Natural killer cell treated with Interleukin-12 subunit alpha and Interleukin-12 subunit beta and Interleukin-15 and Interleukin-18, amount 100 ng/mL, for 72 hours (primary cell): Measurements from ENCODE around the gene TUBD1. TPM values are rescaled to one million over a fixed set of nuclear protein-coding genes. Genes with fewer than 3 reads are reported as not detected.

ENCODE experiments used
- ATAC-seq, 2 donors: fragments of 150-1000 bp; cut with Tn5 transposase in 1 of 2; sonication (Bioruptor Pico), chemical (Tn5 transposase) in 1 of 2; 2 replicates each; pipeline ENCODE4 v1.10.0; 2021
- DNase-seq: peaks from one replicate; pipeline ENCODE4 v3.0.0; 2022; ENCODE audit warnings: low spot score
- H3K27ac Mint-ChIP-seq, 2 donors: 1 replicate in 1 of 2; 2 replicates in 1 of 2; pipeline ENCODE4 v1.8.0; 2022; ENCODE audit warnings: mixed read lengths in 2 of 2, mild to moderate bottlenecking in 1 of 2, moderate library complexity in 1 of 2
- H3K27me3 Mint-ChIP-seq, 2 donors: 1 replicate in 1 of 2; 2 replicates in 1 of 2; pipeline ENCODE4 v1.8.0; 2022; ENCODE audit warnings: mixed read lengths in 2 of 2
- H3K36me3 Mint-ChIP-seq: one replicate; pipeline ENCODE4 v1.8.0; 2022; ENCODE audit warnings: mixed read lengths
- H3K4me1 Mint-ChIP-seq, 2 donors: 1 replicate in 1 of 2; 2 replicates in 1 of 2; pipeline ENCODE4 v1.8.0; 2022; ENCODE audit warnings: low read depth in 2 of 2, mixed read lengths in 2 of 2, mild to moderate bottlenecking in 1 of 2
- H3K4me3 Mint-ChIP-seq: one replicate; pipeline ENCODE4 v1.8.0; 2022; ENCODE audit warnings: mixed read lengths
- H3K9me3 Mint-ChIP-seq: 2 replicates; pipeline ENCODE4 v1.8.0; 2022; ENCODE audit warnings: mixed read lengths
- total RNA-seq, 2 donors: library from RNA; stranded (reverse); gene quantifications; one replicate each; pipeline ENCODE4 v1.2.3, GENCODE V29; 2022

The TUBD1 gene
- total RNA-seq, 2 donors from 2014 or later = 10.6 to 15.1 TPM

DNA sequence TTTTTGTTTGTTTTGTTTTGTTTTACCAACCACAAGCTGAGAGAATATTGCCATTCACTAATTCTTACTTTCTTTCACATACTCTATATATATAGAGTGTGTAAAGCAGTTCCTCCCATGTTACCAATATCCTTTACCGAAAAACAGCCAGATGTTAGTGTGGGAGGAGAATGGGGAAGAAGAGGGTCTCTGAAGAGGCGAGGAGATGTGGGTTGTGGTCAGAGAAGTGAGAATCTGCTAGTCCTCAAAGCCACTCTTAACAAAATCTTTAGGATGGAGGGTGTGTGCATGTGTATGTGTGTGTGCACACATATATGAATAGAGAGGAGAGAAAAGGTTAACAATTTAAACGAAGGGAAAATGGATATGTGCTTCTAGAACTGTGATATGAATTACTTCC is 80.6 kb downstream of the TUBD1 start:
- ATAC-seq (peak; percentile 75 to 80), DNase-seq (no peak)
- Mint-ChIP-seq H3K9me3 (peaks cover 3% of the 10 kb centered on the region), H3K27ac (peak overlapping the region; percentile 85 to 95), H3K36me3 (peaks cover 18% of the 10 kb centered on the region), H3K4me3 (peak overlapping the region; percentile 68), H3K27me3 (no peaks in the 10 kb centered on the region), H3K4me1 (peaks cover 37 to 42% of the 10 kb centered on the region in 2 donors)

DNA sequence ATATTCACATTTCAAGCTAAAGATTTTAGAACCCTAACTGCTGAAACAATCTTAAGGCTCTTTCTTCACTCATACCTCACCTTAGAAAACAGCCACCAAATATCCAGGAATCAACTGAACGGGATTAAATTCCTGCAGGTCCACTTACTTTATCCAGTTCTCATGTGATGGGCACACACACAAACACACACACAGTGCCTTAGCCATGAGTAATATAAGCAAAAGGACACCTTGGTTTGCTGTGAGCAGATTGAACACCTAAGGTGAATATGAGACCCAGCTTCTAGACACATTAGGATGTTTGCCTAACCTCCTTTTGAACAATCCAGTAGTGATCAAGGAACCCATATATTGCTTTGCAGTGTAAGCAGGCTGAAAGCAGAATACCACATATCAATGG is 81.5 kb downstream of the TUBD1 start:
- peaks cover 3% of the 10 kb centered on the region for H3K9me3 Mint-ChIP-seq
- no peaks in the 10 kb centered on the region for H3K27me3 Mint-ChIP-seq
- H3K27ac Mint-ChIP-seq = peak overlapping the region; percentile 85 to 95
- H3K4me1 Mint-ChIP-seq = peaks cover 35 to 42% of the 10 kb centered on the region in 2 donors
- no peak for ATAC-seq
- no peak for DNase-seq
- H3K36me3 Mint-ChIP-seq = peaks cover 18% of the 10 kb centered on the region
- H3K4me3 Mint-ChIP-seq = no peak overlapping the region

DNA sequence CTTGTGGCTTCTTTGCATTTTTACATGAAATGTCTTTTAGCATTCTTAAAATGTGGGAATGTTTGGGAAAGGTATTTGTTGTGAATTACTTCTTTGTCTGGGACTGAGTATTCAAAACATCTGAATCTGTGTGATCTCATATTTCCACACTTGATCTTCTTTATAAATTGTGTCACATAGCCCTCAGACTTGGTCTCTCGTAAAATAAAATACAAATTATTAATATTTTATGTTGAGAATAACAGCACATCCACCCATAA is 81.9 kb downstream of the TUBD1 start:
- Mint-ChIP-seq H3K9me3 (peaks cover under 1% of the 10 kb centered on the region), H3K36me3 (peaks cover 14% of the 10 kb centered on the region), H3K4me1 (peaks cover 31 to 39% of the 10 kb centered on the region in 2 donors), H3K27me3 (no peaks in the 10 kb centered on the region), H3K27ac (peak overlapping the region in 1 of 2 donors; percentile 95), H3K4me3 (no peak overlapping the region)
- ATAC-seq (no peak), DNase-seq (no peak)

Other genes with a start within 250 kb of the TUBD1 start
- 10 to 100 TPM; 25.8 to 48.8 TPM for gene PTRH2, start 185.5 kb downstream of the TUBD1 start, total RNA-seq
- gene VMP1, start 185.3 kb downstream of the TUBD1 start, total RNA-seq = 100 to 1,000 TPM; 225 to 292 TPM
- 10 to 100 TPM; 50.8 to 95.1 TPM for gene RPS6KB1, start 178 bp upstream of the TUBD1 start, total RNA-seq
- gene RNFT1, start 71.8 kb upstream of the TUBD1 start, total RNA-seq = 10 to 100 TPM; 20.1 to 25.5 TPM
- 10 to 100 TPM; 18.5 to 21.3 TPM for gene HEATR6, start 186.0 kb upstream of the TUBD1 start, total RNA-seq